Subcutaneous abdominal adipose tissue (tissue), 5 donors: ENCODE results near the gene MFSD6L.

Experiments used
- H3K27ac ChIP-seq: one replicate; pipeline ENCODE4 v1.7.0; 2013; ENCODE audit warnings: low read depth, mild to moderate bottlenecking, inconsistent platforms, low read length, moderate library complexity
- H3K27me3 ChIP-seq, 5 donors: one replicate each; pipeline ENCODE4 v1.7.0; 2013; ENCODE audit warnings: low read length in 5 of 5, inconsistent platforms in 1 of 5; ENCODE audit not compliant: control insufficient read depth in 5 of 5, insufficient read depth in 4 of 5
- H3K36me3 ChIP-seq, 5 donors: one replicate each; pipeline ENCODE4 v1.7.0; 2013; ENCODE audit warnings: low read length in 5 of 5; ENCODE audit not compliant: control insufficient read depth in 5 of 5, insufficient read depth in 5 of 5
- H3K4me1 ChIP-seq, 5 donors: one replicate each; pipeline ENCODE4 v1.7.0; 2013; ENCODE audit warnings: low read length in 5 of 5, mild to moderate bottlenecking in 3 of 5, moderate library complexity in 1 of 5; ENCODE audit not compliant: control insufficient read depth in 5 of 5, insufficient read depth in 5 of 5
- H3K4me3 ChIP-seq, 5 donors: one replicate each; pipeline ENCODE4 v1.7.0; 2013; ENCODE audit warnings: low read length in 5 of 5, low read depth in 1 of 5
- H3K9ac ChIP-seq, 5 donors: one replicate each; pipeline ENCODE4 v1.7.0; 2013; ENCODE audit warnings: low read length in 5 of 5, mild to moderate bottlenecking in 4 of 5, moderate library complexity in 3 of 5
- H3K9me3 ChIP-seq, 5 donors: one replicate each; pipeline ENCODE4 v1.7.0; 2013; ENCODE audit warnings: low read length in 5 of 5; ENCODE audit not compliant: control insufficient read depth in 5 of 5
- donor health status: healthy.
- donor health status: healthy.
- donor health status: healthy.
- donor health status: healthy.
- donor health status: healthy.

The MFSD6L gene

DNA sequence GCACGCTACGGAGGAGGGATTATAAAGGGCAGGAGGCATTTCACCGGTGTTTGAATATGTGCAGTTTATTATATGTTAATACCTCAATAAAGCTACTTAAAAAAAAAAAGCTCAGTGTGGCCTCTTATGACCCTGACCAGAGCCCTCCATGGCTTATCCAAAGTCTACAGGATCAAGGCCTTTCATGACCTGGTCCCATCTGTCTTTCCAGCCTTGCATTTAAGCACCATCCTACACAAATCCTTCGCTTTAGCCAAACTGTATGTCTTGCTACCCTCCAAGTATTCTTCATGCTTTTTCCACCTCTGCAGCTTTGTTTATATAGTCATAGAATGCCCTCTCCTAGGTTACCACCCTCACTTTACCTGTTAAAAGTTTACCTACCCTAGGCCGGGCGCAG, 6.5 kb downstream of the MFSD6L start:
- no peaks in the 10 kb centered on the region for H3K36me3 ChIP-seq
- H3K9ac ChIP-seq, result no peak overlapping the region
- peaks cover 0 to 4% (median 2%) of the 10 kb centered on the region in 5 donors for H3K27me3 ChIP-seq
- peaks cover 0 to 5% (median 3%) of the 10 kb centered on the region in 5 donors for H3K9me3 ChIP-seq
- no peak overlapping the region for H3K27ac ChIP-seq
- H3K4me1 ChIP-seq, result peaks cover 0 to 16% (median 0%) of the 10 kb centered on the region in 5 donors
- no peak overlapping the region for H3K4me3 ChIP-seq

DNA sequence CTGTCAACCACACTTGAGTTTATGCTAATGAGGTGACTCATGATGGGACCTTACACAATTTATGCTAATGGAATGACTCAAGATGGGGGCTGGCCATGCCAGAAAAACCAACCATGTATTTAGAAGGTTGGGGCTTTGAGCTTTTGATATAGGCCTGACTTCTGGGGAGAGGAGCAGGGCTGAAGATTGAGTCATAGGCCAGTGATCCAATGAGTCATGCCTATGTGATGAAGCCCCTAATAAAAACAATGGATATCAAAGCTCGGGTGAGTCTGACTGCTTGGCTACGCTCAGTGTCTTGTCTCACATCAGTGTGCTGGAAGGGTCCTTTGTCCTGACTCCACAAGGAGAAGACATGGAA, 7.3 kb downstream of the MFSD6L start:
- no peak overlapping the region for H3K27ac ChIP-seq
- no peak overlapping the region for H3K4me3 ChIP-seq
- H3K4me1 ChIP-seq, result peaks cover 0 to 16% (median 0%) of the 10 kb centered on the region in 5 donors
- H3K36me3 ChIP-seq, result no peaks in the 10 kb centered on the region
- H3K9ac ChIP-seq, result no peak overlapping the region
- H3K9me3 ChIP-seq, result peaks cover 0 to 5% (median 3%) of the 10 kb centered on the region in 5 donors
- H3K27me3 ChIP-seq, result peaks cover 0 to 3% (median 0%) of the 10 kb centered on the region in 5 donors

DNA sequence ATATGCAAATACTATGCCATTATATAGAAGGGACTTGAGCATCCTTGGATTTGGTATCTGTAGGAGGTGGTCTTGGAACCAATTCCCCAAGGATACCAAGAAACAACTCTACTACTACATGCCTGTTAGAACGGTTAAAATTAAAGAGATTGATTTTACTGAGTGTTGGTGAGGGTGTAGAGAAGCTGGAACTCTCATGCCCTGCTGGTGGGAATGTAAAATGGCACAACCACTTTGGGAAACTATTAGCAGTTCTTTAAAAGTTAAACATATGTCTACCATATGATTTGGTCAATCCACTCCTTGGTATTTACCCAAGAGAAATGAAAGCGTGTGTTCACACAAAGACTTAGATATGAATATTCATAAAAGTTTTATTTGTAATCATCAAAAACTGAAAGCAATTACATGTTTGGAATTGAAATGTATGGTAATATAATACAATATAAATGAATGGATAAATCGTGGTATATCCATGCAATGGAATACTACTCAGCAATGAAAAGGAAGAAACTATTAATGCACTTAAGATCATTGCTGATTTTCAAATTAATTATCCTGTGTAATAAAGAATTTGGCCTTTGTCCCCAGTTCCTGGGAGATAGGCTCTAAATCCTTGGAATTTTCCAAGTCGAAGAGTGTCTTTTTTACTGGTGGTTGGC, 7.8 kb downstream of the MFSD6L start:
- Histone ChIP-seq H3K4me3 (no peak overlapping the region), H3K9me3 (peaks cover 0 to 5% (median 3%) of the 10 kb centered on the region in 5 donors), H3K4me1 (peaks cover 0 to 16% (median 0%) of the 10 kb centered on the region in 5 donors), H3K9ac (no peak overlapping the region), H3K27me3 (peaks cover 0 to 3% (median 0%) of the 10 kb centered on the region in 5 donors), H3K27ac (no peak overlapping the region), H3K36me3 (no peaks in the 10 kb centered on the region)

DNA sequence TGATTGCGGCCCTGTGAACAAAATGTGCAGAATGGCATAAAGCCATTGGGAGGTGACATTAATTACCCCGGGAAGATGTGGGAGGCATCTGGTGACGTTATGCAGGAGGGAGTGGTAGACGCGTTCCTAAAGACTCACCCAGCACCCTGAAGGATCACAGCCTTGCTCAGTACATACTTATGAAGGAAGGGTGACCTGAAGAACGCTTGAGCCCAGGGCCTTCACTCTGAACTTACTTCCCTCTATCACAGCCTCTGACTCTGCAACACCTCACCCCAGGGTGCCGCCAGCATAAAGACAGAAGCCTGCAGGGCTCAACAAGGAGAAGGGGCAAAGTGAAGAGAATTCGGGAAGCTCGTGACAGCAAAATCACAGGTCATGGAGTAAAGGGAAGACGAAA, 9.4 kb downstream of the MFSD6L start:
- Histone ChIP-seq H3K27me3 (no peaks in the 10 kb centered on the region), H3K4me3 (no peak overlapping the region)

DNA sequence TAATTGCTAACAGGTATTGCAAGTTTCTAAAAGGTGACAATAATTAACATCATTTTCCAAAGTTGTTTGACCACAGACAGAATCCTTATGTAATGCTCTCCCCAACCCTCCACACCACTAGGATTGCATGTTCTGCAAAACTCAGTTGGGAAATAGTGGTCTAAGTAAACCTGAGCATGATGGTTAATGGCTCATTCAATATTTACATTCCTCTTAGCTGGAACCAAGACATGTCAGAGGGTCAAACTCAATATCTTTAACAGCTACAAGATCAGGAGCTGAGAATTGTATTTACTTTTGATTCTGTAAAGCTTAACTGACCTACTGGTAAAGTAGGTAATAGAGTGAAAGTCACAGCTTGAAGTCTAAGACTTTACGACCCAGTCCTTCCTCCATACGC, 10.2 kb downstream of the MFSD6L start:
- Histone ChIP-seq H3K9ac (no peak overlapping the region), H3K27me3 (no peaks in the 10 kb centered on the region), H3K4me1 (peaks cover 0 to 6% (median 3%) of the 10 kb centered on the region in 5 donors), H3K4me3 (no peak overlapping the region), H3K36me3 (no peaks in the 10 kb centered on the region), H3K9me3 (peaks cover 0 to 5% (median 3%) of the 10 kb centered on the region in 5 donors), H3K27ac (no peak overlapping the region)

More for the DNA sequence above, 9.4 kb downstream of the MFSD6L start:
- H3K36me3 ChIP-seq, result no peaks in the 10 kb centered on the region
- H3K9me3 ChIP-seq, result peaks cover 0 to 5% (median 3%) of the 10 kb centered on the region in 5 donors
- no peak overlapping the region for H3K27ac ChIP-seq
- H3K9ac ChIP-seq, result no peak overlapping the region
- peaks cover 0 to 14% (median 3%) of the 10 kb centered on the region in 5 donors for H3K4me1 ChIP-seq

DNA sequence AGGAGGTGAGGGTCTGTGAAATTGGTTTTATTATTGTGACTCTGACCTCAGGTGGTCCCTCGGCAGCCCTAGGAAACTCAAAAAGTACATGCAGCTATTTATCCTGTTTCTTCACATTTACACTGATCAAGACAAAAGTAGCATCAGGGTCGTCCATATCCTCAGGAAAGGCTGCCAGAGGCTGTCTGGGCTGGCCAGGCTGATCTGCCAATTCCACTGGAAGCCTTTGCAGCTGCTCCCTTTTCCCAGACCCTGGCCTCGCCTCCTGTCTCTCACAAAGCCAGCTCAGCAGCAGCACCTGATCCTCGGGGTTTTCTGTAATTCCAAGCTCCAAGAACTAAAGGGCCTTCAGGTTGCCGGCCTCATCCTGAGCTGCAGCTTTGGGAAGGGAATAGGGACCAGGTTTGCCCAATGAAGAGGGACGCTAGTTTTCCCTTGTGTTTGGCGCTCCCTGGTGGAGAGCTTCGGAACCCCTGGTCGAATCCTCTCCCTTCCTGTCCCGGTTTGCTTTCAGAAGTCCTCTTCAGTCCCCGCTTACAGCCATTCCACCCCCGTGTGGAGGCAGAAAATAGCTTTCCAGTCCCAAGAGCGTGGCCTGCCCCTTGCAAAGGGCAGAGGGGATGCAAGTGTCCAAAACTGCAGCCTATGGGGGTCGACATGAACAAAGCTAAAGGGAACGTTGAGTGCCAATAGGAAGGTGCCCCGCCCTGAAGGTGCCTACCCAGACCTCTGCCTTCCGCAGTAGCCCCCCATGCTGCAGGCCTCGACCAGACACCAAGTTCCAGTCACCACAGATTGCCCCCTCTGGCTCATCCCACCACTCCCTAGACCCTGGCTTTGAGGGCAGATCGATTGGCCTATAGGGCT, 13.4 kb downstream of the MFSD6L start:
- Histone ChIP-seq H3K9ac (no peak overlapping the region), H3K9me3 (no peaks in the 10 kb centered on the region), H3K36me3 (no peaks in the 10 kb centered on the region), H3K4me3 (peak overlapping the region in 1 of 5 donors; percentile 16), H3K4me1 (peaks cover 0 to 6% (median 3%) of the 10 kb centered on the region in 5 donors), H3K27ac (no peak overlapping the region), H3K27me3 (no peaks in the 10 kb centered on the region)

DNA sequence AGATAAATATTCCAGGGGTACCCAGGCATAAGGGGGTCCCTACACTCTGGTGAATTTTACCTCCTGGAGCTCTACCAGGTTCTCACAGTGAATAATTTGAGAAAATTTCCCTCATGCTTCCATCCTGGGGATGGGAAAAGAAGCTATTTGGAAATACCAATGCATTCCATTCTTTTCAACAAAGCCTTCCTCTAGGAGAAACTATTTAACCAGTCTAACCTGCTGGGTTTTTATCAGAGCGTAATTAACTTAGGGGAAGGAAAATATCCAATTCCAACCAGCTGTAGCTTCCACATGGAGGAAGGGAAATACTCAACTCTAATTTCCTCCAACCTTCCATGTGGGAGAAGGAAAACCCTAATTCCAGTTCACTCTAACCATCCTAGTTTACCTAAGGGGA, 17.0 kb downstream of the MFSD6L start:
- H3K27ac ChIP-seq, result no peak overlapping the region
- H3K9me3 ChIP-seq, result no peaks in the 10 kb centered on the region
- H3K4me1 ChIP-seq, result peaks cover 0 to 3% (median 3%) of the 10 kb centered on the region in 5 donors
- H3K4me3 ChIP-seq, result no peak overlapping the region
- H3K36me3 ChIP-seq, result no peaks in the 10 kb centered on the region
- H3K27me3 ChIP-seq, result no peaks in the 10 kb centered on the region
- H3K9ac ChIP-seq, result no peak overlapping the region

DNA sequence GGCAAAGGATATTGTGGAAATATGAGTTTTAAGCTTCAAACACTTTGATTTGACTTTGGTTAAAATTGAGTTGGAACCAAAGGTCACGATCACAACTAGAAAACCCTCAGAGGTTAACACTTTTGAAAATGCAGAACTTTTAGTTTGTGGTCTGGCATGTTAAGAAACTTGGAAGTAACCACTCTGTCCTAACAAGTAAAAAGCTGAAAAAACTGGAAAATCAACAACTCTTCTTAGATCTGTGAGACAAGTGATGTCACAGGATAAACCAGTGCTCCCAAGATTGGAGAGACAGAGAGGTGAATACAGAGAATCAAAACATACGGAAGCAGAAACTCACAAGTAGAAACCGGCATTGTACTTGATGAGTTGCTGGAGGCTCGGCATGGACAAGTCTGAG, 17.4 kb downstream of the MFSD6L start:
- Histone ChIP-seq H3K27me3 (peaks cover 0 to 2% (median 0%) of the 10 kb centered on the region in 5 donors), H3K27ac (no peak overlapping the region), H3K36me3 (no peaks in the 10 kb centered on the region), H3K4me3 (no peak overlapping the region), H3K9ac (no peak overlapping the region), H3K4me1 (peaks cover 0 to 3% (median 3%) of the 10 kb centered on the region in 5 donors), H3K9me3 (no peaks in the 10 kb centered on the region)

DNA sequence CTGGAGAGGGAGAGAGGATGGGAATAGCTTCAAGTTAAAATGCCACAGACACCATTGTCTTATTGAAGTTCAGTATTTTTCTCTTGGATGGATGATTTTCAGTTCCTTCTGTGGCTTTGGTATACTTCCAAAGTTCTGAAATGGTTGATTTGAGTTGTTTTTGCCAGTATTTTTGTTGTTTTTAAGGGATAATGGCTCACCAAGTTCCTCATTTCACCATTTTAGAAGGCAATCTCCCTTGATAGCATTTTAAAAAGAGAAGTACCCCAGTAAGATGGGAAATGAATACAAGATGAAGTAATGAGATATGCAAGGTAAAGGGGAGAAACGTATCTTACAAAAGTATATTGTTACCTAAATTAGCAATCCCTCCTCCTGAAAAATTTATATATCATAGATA, 22.3 kb downstream of the MFSD6L start:
- no peaks in the 10 kb centered on the region for H3K36me3 ChIP-seq
- H3K27me3 ChIP-seq, result peaks cover 0 to 2% (median 0%) of the 10 kb centered on the region in 5 donors
- H3K9ac ChIP-seq, result no peak overlapping the region
- H3K4me1 ChIP-seq, result peaks cover 0 to 7% (median 0%) of the 10 kb centered on the region in 5 donors
- no peak overlapping the region for H3K27ac ChIP-seq
- H3K9me3 ChIP-seq, result no peaks in the 10 kb centered on the region
- no peak overlapping the region for H3K4me3 ChIP-seq

DNA sequence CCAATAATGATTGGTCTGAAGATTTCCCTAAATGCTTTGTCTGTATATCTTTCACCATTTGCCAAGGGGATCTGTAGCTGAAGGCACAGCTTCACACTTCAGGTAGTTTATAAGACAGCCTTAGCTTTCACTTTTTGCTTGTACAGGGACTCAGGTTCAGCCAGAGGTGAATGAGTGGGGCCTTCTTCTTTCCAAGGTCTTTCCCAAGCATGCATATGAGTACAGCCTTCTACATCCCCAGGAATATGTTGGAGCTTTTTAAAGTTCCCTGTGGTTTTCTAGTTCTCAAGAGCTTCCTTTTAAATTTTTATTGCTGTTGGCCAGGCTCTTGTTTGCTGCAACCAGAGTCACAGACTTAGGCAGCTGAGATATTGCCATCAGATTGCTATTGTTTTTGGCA, 22.9 kb downstream of the MFSD6L start:
- no peaks in the 10 kb centered on the region for H3K9me3 ChIP-seq
- no peak overlapping the region for H3K4me3 ChIP-seq
- peaks cover 0 to 7% (median 0%) of the 10 kb centered on the region in 5 donors for H3K4me1 ChIP-seq
- H3K36me3 ChIP-seq, result no peaks in the 10 kb centered on the region
- H3K27ac ChIP-seq, result no peak overlapping the region
- no peak overlapping the region for H3K9ac ChIP-seq
- H3K27me3 ChIP-seq, result peaks cover 0 to 2% (median 0%) of the 10 kb centered on the region in 5 donors
